IMR-90 (cell line): Measurements from ENCODE around the gene UNC5A. TPM values are rescaled to one million over a fixed set of nuclear protein-coding genes. Genes with fewer than 3 reads are reported as not detected.
A peak's percentile ranks its signal among the peaks of the same experiment; 100 is the strongest.

Experiments used
- ATAC-seq: fragments of 200-7000 bp; cut with Tn5 transposase; 2 replicates; pipeline ENCODE4 v1.9.1; 2020; ENCODE audit warnings: low read depth, mild to moderate bottlenecking, moderate library complexity
- Bru-seq: library from RNA; stranded (reverse); fragments of 400-500 nt; gene quantifications from one replicate; lab custom pipeline; 2021; lab: Mats Ljungman, UMichigan
- BruChase-seq, 2 experiments: library from RNA; stranded (reverse); fragments of 400-500 nt; gene quantifications; one replicate each; lab custom pipeline; 2021; lab: Mats Ljungman, UMichigan
- BruUV-seq: library from RNA; stranded (reverse); fragments of 400-500 nt; replicated peaks from 2 replicates; lab custom pipeline; 2021; lab: Mats Ljungman, UMichigan
- CTCF ChIA-PET: fragments of 300-600 bp; formaldehyde crosslinking; extraction: SDS; loops from one replicate; lab custom pipeline; 2021; ENCODE audit warnings: antibody characterized with exemption; lab: Yijun Ruan, JAX
- POLR2A ChIA-PET: fragments of 300-600 bp; sonication (Branson Sonifier 250); formaldehyde crosslinking; loops from one replicate; lab custom pipeline; 2022; ENCODE audit warnings: antibody characterized with exemption; ENCODE audit not compliant: unreplicated experiment; lab: Charles Lee
- DNase-seq: peaks from one replicate; pipeline ENCODE4 v3.0.0; 2013
- H2AFZ ChIP-seq: replicated peaks from 2 replicates; pipeline ENCODE3; 2013; ENCODE audit warnings: low read length, mild to moderate bottlenecking; ENCODE audit not compliant: poor library complexity
- H2AK5ac ChIP-seq: 2 replicates; pipeline ENCODE4 v1.6.1; 2013; ENCODE audit warnings: low read depth, low read length, inconsistent platforms
- H2AK9ac ChIP-seq: replicated peaks from 2 replicates; pipeline ENCODE3; 2013; ENCODE audit warnings: mild to moderate bottlenecking, low read depth, low read length, moderate library complexity; ENCODE audit not compliant: poor library complexity
- H2BK120ac ChIP-seq: 2 replicates; pipeline ENCODE4 v1.6.1; 2013; ENCODE audit warnings: low read depth, low read length, inconsistent platforms
- H2BK15ac ChIP-seq: 3 replicates; pipeline ENCODE4 v1.6.1; 2013; ENCODE audit warnings: low read depth, low read length, inconsistent platforms
- H2BK20ac ChIP-seq: 2 replicates; pipeline ENCODE4 v1.6.1; 2013; ENCODE audit warnings: low read depth, mild to moderate bottlenecking, inconsistent platforms, low read length, moderate library complexity
- H2BK5ac ChIP-seq: 2 replicates; pipeline ENCODE4 v1.6.1; 2013; ENCODE audit warnings: mild to moderate bottlenecking, low read depth, low read length, inconsistent platforms; ENCODE audit not compliant: poor library complexity, severe bottlenecking
- H3K14ac ChIP-seq: replicated peaks from 2 replicates; pipeline ENCODE4 v1.6.1; 2013; ENCODE audit warnings: low read depth, low read length, inconsistent platforms
- H3K18ac ChIP-seq: 2 replicates; pipeline ENCODE4 v1.6.1; 2013; ENCODE audit warnings: low read depth, low read length, control low read depth
- H3K23ac ChIP-seq: 2 replicates; pipeline ENCODE4 v1.6.1; 2013; ENCODE audit warnings: low read depth, low read length, inconsistent platforms
- H3K27ac ChIP-seq: 2 replicates; pipeline ENCODE4 v1.5.1; 2013; ENCODE audit warnings: mild to moderate bottlenecking, control low read depth, low read length; ENCODE audit not compliant: insufficient read depth
- H3K27me3 ChIP-seq: 2 replicates; pipeline ENCODE4 v1.6.1; 2013; ENCODE audit warnings: low read length; ENCODE audit not compliant: control insufficient read depth, insufficient read depth
- H3K36me3 ChIP-seq: 2 replicates; pipeline ENCODE4 v1.6.1; 2013; ENCODE audit warnings: low read length, mixed read lengths; ENCODE audit not compliant: control insufficient read depth, insufficient read depth
- H3K4ac ChIP-seq: 2 replicates; pipeline ENCODE4 v1.6.1; 2013; ENCODE audit warnings: low read depth, low read length, inconsistent platforms
- H3K4me1 ChIP-seq: 2 replicates; pipeline ENCODE4 v1.6.1; 2013; ENCODE audit warnings: low read length, mixed read lengths; ENCODE audit not compliant: control insufficient read depth, insufficient read depth
- H3K4me2 ChIP-seq: 2 replicates; pipeline ENCODE4 v1.6.1; 2013; ENCODE audit warnings: low read depth, mild to moderate bottlenecking, control low read depth, low read length, moderate library complexity
- H3K4me3 ChIP-seq: 2 replicates; pipeline ENCODE4 v1.5.1; 2013; ENCODE audit warnings: low read depth, mild to moderate bottlenecking, control low read depth, low read length, moderate library complexity; ENCODE audit not compliant: insufficient read depth
- H3K56ac ChIP-seq: 2 replicates; pipeline ENCODE4 v1.6.1; 2013; ENCODE audit warnings: low read length, inconsistent platforms; ENCODE audit not compliant: insufficient read depth; ENCODE audit errors: extremely low read depth
- H3K79me1 ChIP-seq, 2 experiments: 2 replicates each; pipeline ENCODE4 v1.6.1; 2013; ENCODE audit warnings: low read length in 2 of 2, inconsistent platforms in 1 of 2, low read depth in 1 of 2
- H3K9ac ChIP-seq: 2 replicates; pipeline ENCODE4 v1.6.1; 2013; ENCODE audit warnings: low read depth, low read length, control low read depth
- H3K9me1 ChIP-seq: 2 replicates; pipeline ENCODE4 v1.6.1; 2013; ENCODE audit warnings: low read length, inconsistent platforms; ENCODE audit not compliant: insufficient read depth
- H3K9me3 ChIP-seq: 2 replicates; pipeline ENCODE4 v1.6.1; 2013; ENCODE audit warnings: low read length; ENCODE audit not compliant: control insufficient read depth, insufficient read depth
- H4K20me1 ChIP-seq: 2 replicates; pipeline ENCODE4 v1.6.1; 2013; ENCODE audit warnings: low read length, inconsistent platforms; ENCODE audit not compliant: insufficient read depth
- H4K5ac ChIP-seq: 2 replicates; pipeline ENCODE4 v1.6.1; 2013; ENCODE audit warnings: mild to moderate bottlenecking, low read depth, low read length, control low read depth
- H4K8ac ChIP-seq, 2 experiments: 2 replicates each; pipeline ENCODE4 v1.6.1; 2013; ENCODE audit warnings: low read depth in 2 of 2, low read length in 2 of 2, control low read depth in 1 of 2, inconsistent platforms in 1 of 2
- H4K91ac ChIP-seq: 2 replicates; pipeline ENCODE4 v1.6.1; 2013; ENCODE audit warnings: low read depth, low read length, inconsistent platforms; ENCODE audit not compliant: insufficient read depth
- BHLHE40 ChIP-seq: fragments of 150-350 bp; IDR thresholded peaks from 2 replicates; pipeline ENCODE4 v1.6.1; 2016; ENCODE audit warnings: mild to moderate bottlenecking, low read depth, low read length
- CEBPB ChIP-seq: IDR thresholded peaks from 2 replicates; pipeline ENCODE4 v1.6.1; 2012; ENCODE audit warnings: low read depth, low read length, improper control_type of control experiment
- CHD1 ChIP-seq: IDR thresholded peaks from 2 replicates; pipeline ENCODE4 v1.6.1; 2012; ENCODE audit warnings: low read depth, low read length, improper control_type of control experiment
- CTCF ChIP-seq: conservative IDR thresholded peaks from 2 replicates; pipeline ENCODE4 v1.5.1; 2012; ENCODE audit warnings: mild to moderate bottlenecking, low read depth, low read length, improper control_type of control experiment
- ELK1 ChIP-seq: fragments of 150-350 bp; IDR thresholded peaks from 2 replicates; pipeline ENCODE4 v1.6.1; 2016; ENCODE audit warnings: low read depth, mild to moderate bottlenecking, low read length, moderate library complexity, borderline replicate concordance
- FOS ChIP-seq: fragments of 150-350 bp; IDR thresholded peaks from 2 replicates; pipeline ENCODE4 v1.6.1; 2016; ENCODE audit warnings: low read depth, low read length
- MAFK ChIP-seq: IDR thresholded peaks from 2 replicates; pipeline ENCODE4 v1.6.1; 2012; ENCODE audit warnings: low read depth, low read length, improper control_type of control experiment
- MXI1 ChIP-seq: IDR thresholded peaks from 2 replicates; pipeline ENCODE4 v1.6.1; 2012; ENCODE audit warnings: low read depth, mild to moderate bottlenecking, low read length, moderate library complexity, borderline replicate concordance
- NFE2L2 ChIP-seq: fragments of 150-350 bp; IDR thresholded peaks from 2 replicates; pipeline ENCODE4 v1.6.1; 2016; ENCODE audit warnings: low read depth, mild to moderate bottlenecking, low read length
- RAD21 ChIP-seq: IDR thresholded peaks from 2 replicates; pipeline ENCODE4 v1.6.1; 2012; ENCODE audit warnings: low read length, improper control_type of control experiment
- RCOR1 ChIP-seq: IDR thresholded peaks from 2 replicates; pipeline ENCODE4 v1.6.1; 2012; ENCODE audit warnings: mild to moderate bottlenecking, low read length, improper control_type of control experiment; ENCODE audit not compliant: insufficient replicate concordance
- RFX5 ChIP-seq: IDR thresholded peaks from 2 replicates; pipeline ENCODE4 v1.8.0; 2012; ENCODE audit warnings: low read depth, mild to moderate bottlenecking, low read length, moderate library complexity
- SMC3 ChIP-seq: fragments of 150-350 bp; IDR thresholded peaks from 2 replicates; pipeline ENCODE4 v1.6.1; 2016; ENCODE audit warnings: low read depth, mild to moderate bottlenecking, antibody characterized with exemption, low read length, moderate library complexity
- USF2 ChIP-seq: fragments of 150-350 bp; IDR thresholded peaks from 2 replicates; pipeline ENCODE4 v1.6.1; 2017; ENCODE audit warnings: mild to moderate bottlenecking, antibody characterized with exemption, low read length, low read depth
- WGBS, 2 experiments: methylation state at CpG; one replicate each; pipeline versions ENCODE4 v1.1.5 to v1.1.7; 2013; ENCODE audit warnings: missing lambda C conversion rate in 2 of 2; ENCODE audit not compliant: insufficient read length in 1 of 2; ENCODE audit errors: extremely low coverage in 2 of 2; 5-methylcytosine and 5-hydroxymethylcytosine counted together
- dilution Hi-C: fragments of 300-500 bp; cut with HindIII; formaldehyde crosslinking; loops from one replicate; pipeline ENCODE4 v1.14.3; 2018; ENCODE audit warnings: low sequenced_read_pairs; ENCODE audit not compliant: unreplicated experiment
- in situ Hi-C: fragments of 300-500 bp; cut with MboI; formaldehyde crosslinking; loops from 3 replicates; pipeline ENCODE4 v1.14.3; 2019; ENCODE audit warnings: low sequenced_read_pairs, inconsistent platforms, mixed read lengths
- intact Hi-C: fragments of 100-400 bp; cut with micrococcal nuclease; formaldehyde crosslinking; loops from 2 replicates; pipeline ENCODE4 v1.10.0; 2022
- long read RNA-seq: library from polyadenylated mRNA; unstranded; transcript quantifications from one replicate; pipeline ENCODE4 v2.0.0, GENCODE V29; 2021; ENCODE audit not compliant: unreplicated experiment
- polyA plus RNA-seq, 3 experiments: library from polyadenylated mRNA; depleted of rRNA; stranded (reverse); fragments of >200 nt; gene quantifications; 2 replicates each; pipeline ENCODE4 v1.2.3, GENCODE V29; 2012; ENCODE audit warnings: low replicate concordance in 1 of 3
- total RNA-seq: library from RNA; depleted of rRNA; stranded (reverse); fragments of >200 nt; gene quantifications from 2 replicates; pipeline ENCODE4 v1.2.3, GENCODE V29; 2012; rRNA removed

Gene UNC5A
- not detected in 2 replicates for total RNA-seq
- not detected in 2 replicates for polyA plus RNA-seq (2012; rRNA removed)
- polyA plus RNA-seq (2012; cell fraction: cytosol; rRNA removed): 0.02 TPM in 1 of 2 replicates, not detected in the other
- polyA plus RNA-seq (2012; cell fraction: nucleus; rRNA removed; ENCODE audit: low replicate concordance): 0.01 and 0.11 TPM in 2 replicates
- Bru-seq, nascent RNA: percentile 4 among the genes with signal in this experiment
- BruChase-seq, experiment 1, labeled RNA remaining after a 6-hour chase: percentile 4 among the genes with signal in this experiment
- BruChase-seq, experiment 2, labeled RNA remaining after a 2-hour chase: percentile 5 among the genes with signal in this experiment
- long read RNA-seq: 0 reads

DNA sequence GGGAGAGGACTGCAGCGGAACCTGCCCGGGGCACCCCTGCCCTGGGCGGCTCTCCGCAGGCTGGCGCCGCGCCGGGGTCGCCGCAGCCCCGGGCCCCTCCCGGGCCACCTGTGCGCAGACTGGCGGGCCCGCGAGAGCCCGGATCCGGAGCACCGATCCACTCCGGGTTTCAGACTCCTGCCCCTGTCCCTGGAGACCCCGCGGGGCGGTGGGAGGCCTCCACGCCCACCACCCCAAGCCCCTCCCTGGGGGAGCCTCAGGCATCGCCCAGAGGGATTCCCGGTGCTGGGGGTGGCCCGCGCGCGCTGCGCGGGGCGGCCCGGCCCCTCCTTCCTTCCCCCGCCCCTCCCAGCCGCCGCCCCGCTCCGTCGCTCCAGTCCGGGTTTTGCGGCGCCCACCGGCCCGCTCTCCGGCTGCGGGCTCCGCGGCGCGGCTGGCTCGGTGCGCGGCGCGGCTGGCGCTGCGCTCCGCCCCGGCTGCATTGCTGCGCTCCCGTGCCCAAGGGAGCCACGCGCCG lies at the start of gene UNC5A:
UNC5A (plus strand) TSS at position 479 of the 517 bp plus-strand sequence. CDS start 192 bp downstream, outside the sequence.
- Histone ChIP-seq H3K79me1 (no peaks in the 10 kb centered on the region), H3K56ac (no peak within 1 kb of the TSS), H3K9me3 (no peaks in the 10 kb centered on the region), H2AK9ac (no peak within 1 kb of the TSS), H3K9ac (no peak within 1 kb of the TSS), H3K4ac (no peak within 1 kb of the TSS), H2BK15ac (no peak within 1 kb of the TSS), H3K4me3 (no peak within 1 kb of the TSS; the same call in 1 of the 2 replicates), H4K5ac (no peak within 1 kb of the TSS), H2AFZ (peak within 1 kb of the TSS; percentile 78), H2BK5ac (no peak within 1 kb of the TSS), H3K23ac (no peak within 1 kb of the TSS), H3K36me3 (no peaks in the 10 kb centered on the region), H3K14ac (no peak within 1 kb of the TSS), H2BK20ac (no peak within 1 kb of the TSS), H3K27me3 (peaks cover 63% of the 10 kb centered on the region), H2BK120ac (no peak within 1 kb of the TSS), H4K20me1 (peaks cover 4% of the 10 kb centered on the region; the same call in 1 of the 2 replicates), H4K8ac (no peak within 1 kb of the TSS), H3K4me1 (no peaks in the 10 kb centered on the region; the same call in 1 of the 2 replicates), H4K91ac (no peak within 1 kb of the TSS), H2AK5ac (no peak within 1 kb of the TSS), H3K27ac (no peak within 1 kb of the TSS), H3K9me1 (no peaks in the 10 kb centered on the region), H3K4me2 (0 out of 2 replicates have a peak within 1 kb of the TSS, but pooled peaks have one; percentile 57), H3K18ac (no peak within 1 kb of the TSS)
- dilution Hi-C loops: no loop called here
- peak; percentile 17 for DNase-seq
- no TSS peak for BruUV-seq
- POLR2A ChIA-PET: no interaction called here
- CTCF ChIA-PET: no interaction called here
- WGBS, 2 experiments: 0% methylated on average over 39 of the region's 65 CpGs; no CpG with 5 or more reads in 1 of the 2 experiments
- intact Hi-C loops: loop anchor here (5.0 to 10.0 kb wide), 2 partner anchors 145 to 147 kb away; no protein-coding TSS in a partner anchor
- in situ Hi-C loops: no loop called here
- peak; percentile 77 for ATAC-seq
- TF ChIP-seq NFE2L2 (no peak), RAD21 (no peak), MAFK (no peak), CEBPB (no peak), USF2 (no peak), BHLHE40 (no peak), RFX5 (no peak), CTCF (no peak), CHD1 (no peak), RCOR1 (no peak), FOS (no peak), ELK1 (no peak), MXI1 (no peak), SMC3 (no peak)
